COLO668 (cell line): Measurements from ENCODE around the gene S1PR5.
A peak's percentile ranks its signal among the peaks of the same experiment; 100 is the strongest.
"Not testable (repeated sequence)": the region's sequence is repeated elsewhere in the genome, so short reads cannot be mapped to it uniquely, and the experiment has no call there.

Source experiments
- DNase-seq: peaks from one replicate; lab custom pipeline; 2025; ENCODE audit not compliant: unreplicated experiment; lab: John Stamatoyannopoulos, UW

S1PR5 gene

GRCh38 chr19:10544753-10545251 lies 27.6 kb upstream of the S1PR5 start:
- no peak for DNase-seq

- peak; percentile 37 for DNase-seq
Observed at GRCh38 chr19:10544242-10544752, 27.1 kb upstream of the S1PR5 start.

GRCh38 chr19:10543420-10544241 lies 26.4 kb upstream of the S1PR5 start, which contains the start of gene ATG4D:
ATG4D (plus strand) TSS chr19:10543904; CDS start chr19:10544091, 187 bp downstream.
- peak; percentile 94 for DNase-seq

- DNase-seq = no peak
Observed at GRCh38 chr19:10543059-10543419, 25.8 kb upstream of the S1PR5 start.

- not testable (repeated sequence) for DNase-seq
Observed at GRCh38 chr19:10539016-10539415, 21.8 kb upstream of the S1PR5 start.

GRCh38 chr19:10538204-10538983 lies 21.1 kb upstream of the S1PR5 start:
- no peak for DNase-seq

- DNase-seq = no peak
Observed at GRCh38 chr19:10537668-10538067, 20.4 kb upstream of the S1PR5 start.

GRCh38 chr19:10535613-10536012 lies 18.4 kb upstream of the S1PR5 start:
- DNase-seq = no peak

GRCh38 chr19:10533646-10534386 lies 16.6 kb upstream of the S1PR5 start:
- no peak for DNase-seq

GRCh38 chr19:10532457-10532856 lies 15.2 kb upstream of the S1PR5 start:
- DNase-seq = no peak

GRCh38 chr19:10526887-10527286 lies 9.6 kb upstream of the S1PR5 start:
- not testable (repeated sequence) for DNase-seq

- DNase-seq = no peak
Observed at GRCh38 chr19:10525636-10526035, 8.4 kb upstream of the S1PR5 start.

GRCh38 chr19:10523135-10523636 lies 5.9 kb upstream of the S1PR5 start:
- DNase-seq = no peak

- no peak for DNase-seq
Observed at GRCh38 chr19:10521461-10522171, 4.4 kb upstream of the S1PR5 start.

- peak; percentile 17 for DNase-seq
Observed at GRCh38 chr19:10520652-10521318, 3.5 kb upstream of the S1PR5 start.

- DNase-seq = no peak
Observed at GRCh38 chr19:10519421-10519820, 2.2 kb upstream of the S1PR5 start.

- DNase-seq = no peak
Observed at GRCh38 chr19:10518444-10519361, 1.5 kb upstream of the S1PR5 start.

GRCh38 chr19:10517760-10518443 lies 655 bp upstream of the S1PR5 start:
- DNase-seq = no peak
